ENCODE data around the gene LMCD1.

The LMCD1 gene

GRCh38 chr3:8519774-8520448, 18.3 kb downstream of the LMCD1 start:
- no peak overlapping the region for H3K9ac ChIP-seq (ENCODE audit: low read depth, low read length)
- H3K79me2 ChIP-seq (ENCODE audit: insufficient read depth, low read length), result no peaks in the 10 kb centered on the region
- TF ChIP-seq EZH2 (IDR thresholded peaks at IDR 0.05; ENCODE audit: borderline replicate concordance, low read depth, low read length, severe bottlenecking), result no peak
- no peaks in the 10 kb centered on the region for H3K9me3 ChIP-seq (ENCODE audit: insufficient read depth, low read length, severe bottlenecking)
- no peak overlapping the region for H3K4me2 ChIP-seq (ENCODE audit: insufficient read depth, low read length)
- no peak overlapping the region for H3K27ac ChIP-seq (ENCODE audit: low read length)
- ATAC-seq (ENCODE audit: insufficient read depth, low read depth), result no peak
- H4K20me1 ChIP-seq (ENCODE audit: insufficient read depth, low read length), result no peaks in the 10 kb centered on the region
- H2AFZ ChIP-seq (ENCODE audit: low read depth, low read length), result no peak overlapping the region
- no peaks in the 10 kb centered on the region for H3K4me1 ChIP-seq (ENCODE audit: insufficient read depth, low read length)
- H3K4me3 ChIP-seq (ENCODE audit: low read depth in 1 of 2, low read length in 2 of 2), result no peak overlapping the region
- H3K36me3 ChIP-seq (ENCODE audit: insufficient read depth, low read length), result no peaks in the 10 kb centered on the region
- no peaks in the 10 kb centered on the region for H3K27me3 ChIP-seq (ENCODE audit: insufficient read depth, low read length, poor library complexity)
- DNase-seq, result no peak

GRCh38 chr3:8520816-8521403, 19.3 kb downstream of the LMCD1 start:
- no peak overlapping the region for H3K4me2 ChIP-seq (ENCODE audit: insufficient read depth, low read length)
- TF ChIP-seq CTCF (IDR thresholded peaks at IDR 0.05; ENCODE audit: borderline replicate concordance, extremely low read depth, low read length, poor library complexity, severe bottlenecking) (no peak), EZH2 (IDR thresholded peaks at IDR 0.05; ENCODE audit: borderline replicate concordance, low read depth, low read length, severe bottlenecking) (no peak)
- no peak overlapping the region for H3K9ac ChIP-seq (ENCODE audit: low read depth, low read length)
- no peaks in the 10 kb centered on the region for H3K79me2 ChIP-seq (ENCODE audit: insufficient read depth, low read length)
- H3K27ac ChIP-seq (ENCODE audit: low read length), result no peak overlapping the region
- no peak overlapping the region for H2AFZ ChIP-seq (ENCODE audit: low read depth, low read length)
- H3K4me3 ChIP-seq (ENCODE audit: low read depth in 1 of 2, low read length in 2 of 2), result no peak overlapping the region
- no peaks in the 10 kb centered on the region for H3K9me3 ChIP-seq (ENCODE audit: insufficient read depth, low read length, severe bottlenecking)
- ATAC-seq (ENCODE audit: insufficient read depth, low read depth) (no peak), DNase-seq (no peak)
- H3K36me3 ChIP-seq (ENCODE audit: insufficient read depth, low read length), result no peaks in the 10 kb centered on the region
- no peaks in the 10 kb centered on the region for H3K27me3 ChIP-seq (ENCODE audit: insufficient read depth, low read length, poor library complexity)
- H3K4me1 ChIP-seq (ENCODE audit: insufficient read depth, low read length), result no peaks in the 10 kb centered on the region
- no peaks in the 10 kb centered on the region for H4K20me1 ChIP-seq (ENCODE audit: insufficient read depth, low read length)

GRCh38 chr3:8523041-8523440, 21.4 kb downstream of the LMCD1 start:
- Histone ChIP-seq H3K4me3 (ENCODE audit: low read depth in 1 of 2, low read length in 2 of 2) (no peak overlapping the region), H3K36me3 (ENCODE audit: insufficient read depth, low read length) (no peaks in the 10 kb centered on the region), H3K9ac (ENCODE audit: low read depth, low read length) (no peak overlapping the region), H3K79me2 (ENCODE audit: insufficient read depth, low read length) (no peaks in the 10 kb centered on the region), H2AFZ (ENCODE audit: low read depth, low read length) (no peak overlapping the region), H4K20me1 (ENCODE audit: insufficient read depth, low read length) (no peaks in the 10 kb centered on the region), H3K27me3 (ENCODE audit: insufficient read depth, low read length, poor library complexity) (no peaks in the 10 kb centered on the region), H3K9me3 (ENCODE audit: insufficient read depth, low read length, severe bottlenecking) (no peaks in the 10 kb centered on the region), H3K27ac (ENCODE audit: low read length) (no peak overlapping the region), H3K4me2 (ENCODE audit: insufficient read depth, low read length) (no peak overlapping the region), H3K4me1 (ENCODE audit: insufficient read depth, low read length) (no peaks in the 10 kb centered on the region)
- TF ChIP-seq EZH2 (IDR thresholded peaks at IDR 0.05; ENCODE audit: borderline replicate concordance, low read depth, low read length, severe bottlenecking), result no peak
- TF ChIP-seq CTCF (IDR thresholded peaks at IDR 0.05; ENCODE audit: borderline replicate concordance, extremely low read depth, low read length, poor library complexity, severe bottlenecking), result no peak
- ATAC-seq (ENCODE audit: insufficient read depth, low read depth), result no peak
- DNase-seq, result no peak

- H3K4me2 ChIP-seq (ENCODE audit: insufficient read depth, low read length), result no peak overlapping the region
- H3K27me3 ChIP-seq (ENCODE audit: insufficient read depth, low read length, poor library complexity), result no peaks in the 10 kb centered on the region
- DNase-seq (no peak), ATAC-seq (ENCODE audit: insufficient read depth, low read depth) (no peak)
- no peak for TF ChIP-seq EZH2 (IDR thresholded peaks at IDR 0.05; ENCODE audit: borderline replicate concordance, low read depth, low read length, severe bottlenecking)
- no peak for TF ChIP-seq CTCF (IDR thresholded peaks at IDR 0.05; ENCODE audit: borderline replicate concordance, extremely low read depth, low read length, poor library complexity, severe bottlenecking)
- no peaks in the 10 kb centered on the region for H3K36me3 ChIP-seq (ENCODE audit: insufficient read depth, low read length)
- H3K9me3 ChIP-seq (ENCODE audit: insufficient read depth, low read length, severe bottlenecking), result no peaks in the 10 kb centered on the region
- no peak overlapping the region for H3K4me3 ChIP-seq (ENCODE audit: low read depth in 1 of 2, low read length in 2 of 2)
- no peaks in the 10 kb centered on the region for H3K4me1 ChIP-seq (ENCODE audit: insufficient read depth, low read length)
- no peak overlapping the region for H3K27ac ChIP-seq (ENCODE audit: low read length)
- no peak overlapping the region for H3K9ac ChIP-seq (ENCODE audit: low read depth, low read length)
- H2AFZ ChIP-seq (ENCODE audit: low read depth, low read length), result no peak overlapping the region
- H4K20me1 ChIP-seq (ENCODE audit: insufficient read depth, low read length), result no peaks in the 10 kb centered on the region
- no peaks in the 10 kb centered on the region for H3K79me2 ChIP-seq (ENCODE audit: insufficient read depth, low read length)
Observed at GRCh38 chr3:8524249-8524648, 22.6 kb downstream of the LMCD1 start.
